ENCODE results near the gene PRKAR1B.

Gene PRKAR1B

GRCh38 chr7:721619-722248 lies 5.3 kb downstream of the PRKAR1B start:
- DNase-seq (ENCODE audit: low spot score): no peak

DNA sequence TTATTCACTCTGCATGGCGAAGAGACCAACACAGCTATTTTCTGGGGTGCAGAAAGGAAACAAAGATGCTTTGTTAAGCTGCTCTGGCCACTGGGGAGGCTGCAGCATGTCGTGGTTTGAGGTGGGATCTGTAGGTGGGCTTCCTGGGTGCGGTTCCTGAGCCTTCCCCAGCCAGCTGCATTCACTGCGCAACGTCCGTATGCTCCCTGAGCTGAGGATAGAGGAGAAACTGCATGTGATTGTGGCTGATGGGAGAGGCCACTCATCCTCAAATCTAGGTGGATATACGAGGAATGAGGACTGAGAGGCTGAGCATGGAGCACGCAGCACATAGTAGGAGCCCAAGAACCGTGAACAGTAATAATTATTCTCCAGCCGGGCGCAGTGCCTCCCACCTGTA lies 10.4 kb downstream of the PRKAR1B start:
- no peak for DNase-seq (ENCODE audit: low spot score)

DNA sequence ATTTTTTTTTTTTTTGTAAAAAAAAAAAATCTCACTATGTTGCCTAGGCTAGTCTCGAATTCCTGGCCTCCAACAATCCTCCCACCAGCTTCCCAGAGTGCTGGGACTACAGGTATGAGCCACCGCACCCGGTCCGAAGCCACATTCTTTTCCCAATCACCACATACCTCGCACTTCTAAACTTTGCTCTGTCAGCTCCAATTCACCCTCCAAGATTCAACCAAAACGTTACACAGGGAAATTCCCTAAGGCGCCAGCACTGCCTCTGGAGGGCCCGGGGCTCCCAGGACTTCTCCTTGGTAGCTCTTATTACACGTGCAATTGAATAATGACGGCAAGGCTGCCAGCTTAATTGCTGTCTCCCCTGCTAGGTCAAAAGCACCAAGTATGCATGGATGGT lies 10.9 kb downstream of the PRKAR1B start:
- no peak for DNase-seq (ENCODE audit: low spot score)

GRCh38 chr7:714251-714671 lies 12.8 kb downstream of the PRKAR1B start:
- DNase-seq (ENCODE audit: low spot score): no peak

- DNase-seq (ENCODE audit: low spot score): no peak
Observed at GRCh38 chr7:713488-714230, 13.4 kb downstream of the PRKAR1B start.

- no peak for DNase-seq (ENCODE audit: low spot score)
Observed at GRCh38 chr7:713139-713457, 14.0 kb downstream of the PRKAR1B start.

DNA sequence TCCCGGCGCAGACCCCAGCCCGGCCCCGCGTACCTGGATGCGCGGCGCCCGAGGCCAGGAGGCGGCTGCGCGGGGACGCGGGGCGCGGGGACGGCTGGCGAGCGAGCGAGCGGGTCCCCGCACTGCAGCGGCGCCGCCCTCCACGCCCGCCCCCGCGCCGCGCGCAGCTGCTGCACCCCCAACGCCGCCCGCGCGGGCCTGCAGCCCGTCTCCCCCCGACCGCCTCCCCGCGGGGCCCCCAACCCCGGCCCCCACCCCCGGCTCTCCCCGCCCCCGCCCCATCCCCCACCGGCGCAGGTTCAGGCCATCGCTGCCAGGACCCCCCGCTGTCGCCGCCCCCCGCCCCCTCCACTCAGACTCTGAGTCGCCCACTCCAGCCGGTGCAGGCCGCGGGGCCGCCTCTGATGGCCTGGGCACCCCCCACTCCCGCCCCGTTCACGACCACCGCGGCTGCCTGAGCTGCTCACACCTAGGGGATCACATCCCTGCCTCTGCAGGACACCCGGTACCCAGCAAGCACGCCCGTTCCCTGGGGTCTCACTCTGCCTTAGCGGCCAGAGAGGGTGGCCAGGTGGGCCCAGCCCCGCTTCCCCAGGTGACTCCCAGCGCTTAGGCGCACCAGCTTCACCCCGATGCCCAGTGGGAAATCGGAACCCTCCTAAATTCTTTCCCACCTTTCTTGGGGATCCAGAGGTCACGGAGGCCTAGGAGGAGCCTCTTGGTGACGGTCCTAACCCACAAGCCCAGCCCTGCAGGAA lies 14.5 kb downstream of the PRKAR1B start:
- DNase-seq (ENCODE audit: low spot score): peak; percentile 67

GRCh38 chr7:711922-712380 lies 15.1 kb downstream of the PRKAR1B start:
- DNase-seq (ENCODE audit: low spot score): no peak

GRCh38 chr7:711093-711921 lies 15.8 kb downstream of the PRKAR1B start:
- DNase-seq (ENCODE audit: low spot score): no peak

DNA sequence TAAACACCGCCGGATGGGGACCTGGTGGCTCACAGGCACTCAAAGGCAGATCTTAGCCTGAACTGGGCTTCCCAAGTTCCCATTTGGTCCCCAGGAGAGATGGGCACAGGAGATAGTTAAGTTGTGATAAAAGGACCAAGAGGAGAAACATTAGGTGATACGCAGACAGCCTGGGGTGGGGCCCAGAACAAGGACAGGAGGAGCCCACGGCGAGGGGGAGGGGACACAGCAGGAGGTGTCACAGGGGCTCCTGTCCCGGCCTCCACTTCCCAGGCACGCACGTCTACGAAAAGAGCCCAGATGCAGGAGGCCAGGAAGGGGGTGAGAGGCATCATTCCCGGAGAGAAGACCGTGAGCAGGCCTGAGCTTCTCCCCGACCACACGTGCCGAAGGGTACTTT lies 16.9 kb downstream of the PRKAR1B start:
- DNase-seq (ENCODE audit: low spot score): no peak

DNA sequence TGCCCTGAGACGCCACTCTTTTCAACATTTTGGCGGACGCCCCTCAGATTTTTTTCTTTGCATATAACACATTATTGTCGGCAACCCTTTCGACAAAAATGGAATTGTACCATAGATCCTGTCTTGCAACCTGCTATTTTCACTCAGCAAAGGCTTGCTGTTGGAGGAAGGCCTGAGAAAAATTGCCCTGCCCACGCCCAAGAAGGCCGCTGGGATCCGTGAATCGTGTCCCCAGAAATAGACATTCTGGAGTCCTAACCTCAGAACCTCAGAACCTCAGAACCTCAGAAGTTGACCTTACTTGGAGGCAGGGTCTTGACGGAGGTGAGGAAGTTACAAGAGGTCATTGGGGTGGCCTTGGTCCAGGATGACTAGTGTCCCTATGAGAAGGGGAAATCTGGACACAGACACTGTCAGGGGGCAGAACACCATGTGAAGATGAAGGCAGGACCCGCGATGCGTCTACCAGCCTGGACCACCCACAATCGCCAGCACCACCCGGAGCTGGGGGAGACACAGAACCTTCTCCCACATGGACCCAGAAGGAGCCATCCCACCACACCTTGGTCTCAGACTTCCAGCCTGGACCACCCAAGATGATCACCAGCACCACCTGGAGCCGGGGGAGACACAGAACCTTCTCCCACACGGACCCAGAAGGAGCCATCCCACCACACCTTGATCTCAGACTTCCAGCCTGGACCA lies 19.6 kb downstream of the PRKAR1B start:
- no peak for DNase-seq (ENCODE audit: low spot score)

- no peak for DNase-seq (ENCODE audit: low spot score)
Observed at GRCh38 chr7:706721-707120, 20.4 kb downstream of the PRKAR1B start.

DNA sequence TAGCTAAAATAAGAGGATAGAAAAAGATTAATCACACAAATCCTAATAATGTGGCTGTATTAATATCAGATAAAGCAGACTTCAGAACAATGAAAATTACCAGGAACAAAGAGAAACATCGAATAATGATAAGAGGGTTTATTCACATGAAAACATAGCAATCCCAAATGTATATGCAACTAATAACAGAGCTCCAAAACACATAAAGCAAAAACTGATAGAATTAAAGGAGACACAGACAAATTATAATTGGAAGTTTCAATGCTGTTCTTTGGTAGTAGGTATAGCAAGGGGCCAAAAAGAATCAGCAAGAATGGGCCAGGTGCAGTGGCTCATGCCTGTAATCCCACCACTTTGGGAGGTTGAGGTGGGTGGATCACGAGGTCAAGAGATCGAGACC lies 24.0 kb downstream of the PRKAR1B start:
- DNase-seq (ENCODE audit: low spot score): no peak

- DNase-seq (ENCODE audit: low spot score): no peak
Observed at GRCh38 chr7:701086-701671, 25.9 kb downstream of the PRKAR1B start.

GRCh38 chr7:699476-700170 lies 27.5 kb downstream of the PRKAR1B start:
- DNase-seq (ENCODE audit: low spot score): no peak

- DNase-seq (ENCODE audit: low spot score): no peak
Observed at GRCh38 chr7:698515-699475, 28.3 kb downstream of the PRKAR1B start.

DNA sequence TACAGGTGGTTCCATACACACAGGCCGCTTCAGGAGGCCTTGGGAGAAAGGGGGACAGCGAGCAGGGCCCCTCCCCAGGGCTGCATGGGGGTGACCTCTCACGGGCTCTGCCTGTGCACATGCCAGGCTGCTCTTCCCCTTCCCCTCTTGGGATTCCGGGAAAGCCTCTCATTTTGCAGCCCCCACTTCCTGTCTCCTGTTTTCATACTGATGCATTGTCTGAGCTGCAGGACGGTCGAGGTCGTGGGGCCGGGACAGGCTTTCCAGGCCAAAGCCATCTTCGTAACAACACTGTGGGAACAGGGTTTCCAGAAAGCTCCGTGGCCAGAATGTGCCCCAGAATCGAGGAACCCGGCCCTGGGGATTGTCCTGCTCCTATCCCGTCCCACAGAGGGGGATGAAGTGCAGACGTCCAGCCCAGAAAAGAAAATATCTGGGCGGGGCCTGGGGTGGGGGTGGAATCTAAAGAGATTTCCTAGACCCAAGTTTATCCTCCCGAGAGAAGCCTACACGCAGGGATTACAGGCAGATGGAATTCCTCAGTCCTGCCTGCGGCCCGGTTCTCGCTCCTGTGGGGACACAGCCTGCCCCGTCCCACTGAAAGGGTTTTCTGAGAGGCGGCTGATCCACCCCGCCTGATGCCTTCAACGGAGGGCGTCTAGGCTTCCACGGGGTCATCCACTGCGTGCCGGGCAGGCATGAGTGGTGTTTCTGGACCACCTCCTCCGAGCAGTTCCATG lies 30.1 kb downstream of the PRKAR1B start:
- DNase-seq (ENCODE audit: low spot score): no peak

DNA sequence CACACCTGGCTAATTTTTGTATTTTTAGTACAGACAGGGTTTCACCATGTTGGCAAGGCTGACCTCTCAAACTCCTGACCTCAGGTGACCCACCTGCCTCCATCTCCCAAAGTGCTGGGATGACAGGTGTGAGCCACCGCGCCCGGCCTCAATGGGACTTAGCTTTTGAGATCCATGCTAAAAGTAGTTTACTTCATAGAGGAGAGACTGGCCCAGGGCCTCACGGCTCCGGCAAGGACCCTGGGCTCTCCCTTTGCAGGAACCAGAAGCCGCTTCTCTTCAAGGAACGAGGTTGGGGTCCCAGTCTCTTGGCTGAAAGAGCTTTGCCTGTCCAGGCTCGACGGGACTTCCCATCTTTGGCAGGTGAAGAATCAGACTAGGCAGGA lies 30.7 kb downstream of the PRKAR1B start:
- DNase-seq (ENCODE audit: low spot score): no peak

DNA sequence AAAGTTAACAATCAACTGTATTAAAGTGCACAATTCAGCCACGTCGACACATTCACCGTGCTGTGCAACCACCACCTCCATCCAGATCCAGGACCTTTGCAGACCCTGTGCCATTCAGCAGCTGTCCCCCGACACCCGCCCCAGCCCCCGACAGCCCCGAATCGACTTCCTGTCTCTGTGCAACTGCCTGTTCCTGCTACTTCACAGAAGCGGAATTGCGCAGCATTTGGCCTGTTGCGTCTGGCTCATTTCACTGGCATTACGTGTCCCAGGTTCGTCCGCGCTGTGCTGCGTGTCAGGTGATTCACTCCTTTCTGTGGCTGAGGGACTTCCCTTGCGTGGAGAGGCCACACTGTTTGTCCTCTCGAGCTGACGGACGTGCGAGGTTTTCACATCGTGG lies 33.8 kb downstream of the PRKAR1B start:
- DNase-seq (ENCODE audit: low spot score): no peak
